SKM-1 (cell line): Measurements from ENCODE around the gene OR4D2.
"Not testable (repeated sequence)": the region's sequence is repeated elsewhere in the genome, so short reads cannot be mapped to it uniquely, and the experiment has no call there.

Experiments used
- DNase-seq: peaks from one replicate; lab custom pipeline; 2025; ENCODE audit not compliant: unreplicated experiment; lab: John Stamatoyannopoulos, UW

Gene OR4D2

DNA sequence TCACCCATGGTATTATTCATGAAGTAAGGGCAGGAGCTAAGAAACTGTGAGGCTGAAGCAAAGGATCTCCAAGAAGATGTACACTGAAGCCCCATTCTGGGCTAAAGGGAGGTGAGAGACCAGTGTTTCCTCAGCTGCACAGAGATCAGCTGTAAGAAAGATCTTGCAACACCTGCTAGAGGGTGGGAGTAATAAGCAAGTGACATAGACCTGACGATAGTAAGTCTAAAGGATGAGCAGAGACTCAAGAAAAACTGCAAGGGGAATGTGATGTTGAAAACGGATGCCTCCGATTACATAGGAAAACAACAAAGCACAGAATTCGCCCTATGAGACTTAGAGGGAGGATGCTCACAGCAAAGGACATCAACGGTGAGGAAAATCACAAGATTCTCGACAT lies at the start of gene OR4D2:
TSS of gene OR4D2 (plus strand) at position 301 of the 400 bp plus-strand sequence. CDS start 2,674 bp downstream, outside the sequence.
- no peak for DNase-seq

DNA sequence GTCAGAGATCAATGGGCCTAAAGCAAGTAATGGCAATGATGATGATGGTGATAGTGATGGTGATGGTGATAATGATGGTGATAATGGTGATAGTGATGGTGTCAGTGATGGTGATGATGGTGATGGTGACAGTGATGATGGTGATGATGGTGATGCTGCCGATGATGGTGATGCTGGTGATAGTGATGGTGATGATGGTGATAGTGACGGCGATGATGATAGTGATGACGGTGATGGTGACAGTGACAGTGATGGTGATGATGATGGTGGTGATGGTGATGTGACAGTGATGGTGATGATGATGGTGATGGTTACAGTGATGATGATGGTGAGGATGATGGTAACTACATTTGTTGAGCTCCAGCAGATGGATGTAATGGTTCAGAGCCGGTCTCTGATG lies 49.4 kb upstream of the OR4D2 start:
- DNase-seq: no peak

DNA sequence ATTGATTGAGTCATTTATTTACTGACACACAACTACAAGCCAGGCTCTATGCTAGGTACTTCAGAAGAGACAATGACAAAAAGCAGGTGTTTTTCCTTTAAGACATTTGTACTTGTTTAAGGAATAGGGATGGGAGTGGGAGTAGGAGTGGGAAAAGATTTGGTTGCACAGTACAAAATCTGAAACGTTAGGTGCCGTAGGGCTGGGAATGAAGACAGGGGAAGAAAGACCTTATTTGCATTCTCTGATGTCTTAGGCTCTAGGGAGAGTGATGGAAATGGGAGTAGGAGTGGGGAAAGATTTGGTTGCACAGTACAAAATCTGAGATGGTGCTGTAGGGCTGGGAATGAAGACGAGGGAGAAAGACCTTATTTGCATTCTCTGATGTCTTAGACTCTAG lies 47.3 kb upstream of the OR4D2 start:
- no peak for DNase-seq

DNA sequence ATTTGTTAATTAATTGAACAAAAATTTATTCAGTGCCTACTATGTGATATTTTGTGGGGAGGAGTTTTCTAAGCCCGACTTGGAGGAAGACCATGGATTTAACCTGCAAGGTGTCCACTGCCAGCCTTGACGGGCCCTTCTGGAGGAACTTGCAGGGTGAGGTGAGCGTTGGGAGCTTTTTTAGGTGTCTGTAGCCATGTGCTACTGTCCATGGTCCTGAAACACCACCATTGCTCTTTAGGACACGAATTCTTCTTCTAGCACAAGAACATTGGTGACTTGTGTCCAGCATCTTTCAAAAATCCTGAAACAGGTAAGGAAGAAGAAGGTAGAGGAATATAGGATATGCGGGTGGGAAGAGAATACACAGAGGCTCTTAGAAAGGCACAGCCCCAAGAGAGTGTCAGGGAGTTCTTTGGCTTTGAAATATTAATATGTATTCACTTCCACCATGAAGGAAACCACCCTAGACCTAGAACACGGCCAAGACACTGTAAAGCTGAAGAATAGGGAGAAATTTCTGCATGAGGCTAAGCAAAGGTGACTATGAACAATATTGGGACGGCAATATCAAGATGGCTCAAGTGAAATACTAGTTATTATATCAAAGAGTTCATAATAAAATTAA lies 46.5 kb upstream of the OR4D2 start:
- no peak for DNase-seq

DNA sequence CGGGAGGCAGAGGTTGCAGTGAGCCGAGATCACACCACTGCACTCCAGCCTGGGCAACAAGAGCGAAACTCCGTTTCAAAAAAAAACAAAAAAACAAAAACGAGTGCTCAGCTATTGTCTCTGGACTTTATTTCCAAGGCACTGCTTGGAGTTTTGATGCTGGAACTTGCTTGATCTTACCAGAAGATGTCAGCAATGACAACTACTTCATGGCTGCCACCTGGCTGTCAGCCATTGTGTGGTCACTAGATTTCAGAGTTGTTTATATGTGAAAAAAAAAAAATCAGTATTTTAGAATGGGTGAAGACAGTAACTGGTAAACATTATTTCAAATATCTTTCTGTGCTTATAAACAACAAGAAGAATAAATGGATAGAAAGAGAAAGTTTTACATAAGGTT lies 44.9 kb upstream of the OR4D2 start:
- no peak for DNase-seq

DNA sequence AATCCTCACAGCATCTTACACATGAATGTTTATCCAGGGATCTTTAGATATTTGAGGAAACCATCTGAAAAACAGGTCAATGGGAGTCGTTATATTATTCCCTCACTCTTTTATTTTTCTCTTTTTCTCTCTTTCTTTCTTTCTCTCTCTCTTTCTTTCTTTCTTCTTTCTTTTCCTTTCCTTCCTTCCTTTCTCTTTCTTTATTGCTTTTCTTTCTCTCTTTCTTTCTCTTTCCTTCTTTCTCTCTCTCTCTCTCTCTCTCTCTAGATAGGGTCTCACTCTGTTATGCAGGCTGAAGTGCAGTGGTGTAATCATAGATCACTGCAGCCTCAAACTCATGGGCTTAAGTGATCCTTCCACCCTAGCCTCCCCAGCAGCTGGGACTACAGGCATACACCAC lies 38.9 kb upstream of the OR4D2 start:
- DNase-seq: no peak

DNA sequence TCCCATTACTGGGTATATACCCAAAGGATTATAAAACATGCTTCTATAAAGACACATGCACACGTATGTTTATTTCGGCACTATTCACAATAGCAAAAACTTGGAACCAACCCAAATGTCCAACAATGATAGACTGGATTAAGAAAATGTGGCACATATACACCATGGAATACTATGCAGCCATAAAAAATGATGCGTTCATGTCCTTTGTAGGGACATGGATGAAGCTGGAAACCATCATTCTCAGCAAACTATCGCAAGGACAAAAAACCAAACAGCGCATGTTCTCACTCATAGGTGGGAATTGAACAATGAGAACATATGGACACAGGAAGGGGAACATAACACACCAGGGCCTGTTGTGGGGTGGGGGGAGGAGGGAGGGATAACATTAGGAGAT lies 34.1 kb upstream of the OR4D2 start:
- DNase-seq: not testable (repeated sequence)

DNA sequence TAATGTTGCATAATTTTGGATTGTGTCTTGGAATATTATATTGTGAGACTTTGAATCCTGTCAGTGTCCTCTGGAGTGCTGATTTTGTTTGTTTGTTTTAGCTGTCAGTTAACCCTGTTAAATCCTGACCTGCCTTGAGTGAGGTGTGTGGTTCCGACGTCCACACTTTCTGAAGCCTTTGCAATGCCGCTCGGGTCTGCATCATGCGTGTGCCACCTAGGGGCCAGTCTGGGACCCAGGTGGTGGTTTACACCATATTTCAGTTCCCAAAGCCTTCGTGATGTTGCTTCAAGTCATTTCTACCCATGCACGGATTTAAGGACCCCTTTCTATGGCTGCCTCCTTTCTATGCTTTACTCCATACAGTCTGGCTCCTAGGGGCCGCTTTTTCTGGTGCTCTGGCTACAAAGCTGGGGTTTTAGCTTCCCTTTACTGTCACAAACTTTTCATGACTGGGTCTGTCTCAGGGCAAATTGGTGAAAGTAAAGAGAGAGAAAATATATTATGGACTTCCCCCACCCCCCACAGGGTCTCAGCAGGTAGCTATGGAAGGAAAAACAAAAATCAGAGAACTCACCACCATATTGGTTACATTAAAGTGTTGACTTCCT lies 30.0 kb upstream of the OR4D2 start:
- no peak for DNase-seq

DNA sequence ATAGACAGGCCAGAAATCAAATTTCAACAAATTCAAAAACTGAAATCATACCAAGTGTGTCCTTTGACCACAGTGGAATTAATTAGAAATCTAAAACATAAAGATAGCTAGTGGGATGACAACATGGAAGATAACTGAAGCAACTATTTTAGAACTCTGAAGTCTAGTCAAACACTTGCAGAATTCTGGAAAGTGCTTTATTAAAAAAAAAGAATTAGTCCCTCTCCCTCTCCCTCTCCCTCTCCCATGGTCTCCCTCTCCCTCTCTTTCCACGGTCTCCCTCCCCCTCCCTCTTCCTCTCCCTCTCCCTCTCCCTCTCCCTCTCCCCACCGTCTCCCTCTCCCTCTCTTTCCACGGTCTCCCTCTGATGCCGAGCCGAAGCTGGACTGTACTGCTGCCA lies 25.3 kb upstream of the OR4D2 start:
- no peak for DNase-seq

DNA sequence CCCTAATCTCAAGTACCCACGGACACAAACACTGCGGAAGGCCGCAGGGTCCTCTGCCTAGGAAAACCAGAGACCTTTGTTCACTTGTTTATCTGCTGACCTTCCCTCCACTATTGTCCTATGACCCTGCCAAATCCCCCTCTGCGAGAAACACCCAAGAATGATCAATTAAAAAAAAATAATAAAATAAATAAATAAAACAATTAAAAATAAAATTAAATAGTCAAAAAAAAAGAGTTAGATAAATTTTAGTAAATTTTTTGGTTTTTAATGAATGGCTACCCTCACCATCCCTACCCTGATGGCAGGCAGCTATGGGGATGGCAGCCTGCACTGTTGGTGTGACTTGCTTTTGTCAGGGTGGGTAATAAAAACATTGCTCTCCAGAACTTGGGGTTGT lies 23.4 kb upstream of the OR4D2 start:
- not testable (repeated sequence) for DNase-seq

DNA sequence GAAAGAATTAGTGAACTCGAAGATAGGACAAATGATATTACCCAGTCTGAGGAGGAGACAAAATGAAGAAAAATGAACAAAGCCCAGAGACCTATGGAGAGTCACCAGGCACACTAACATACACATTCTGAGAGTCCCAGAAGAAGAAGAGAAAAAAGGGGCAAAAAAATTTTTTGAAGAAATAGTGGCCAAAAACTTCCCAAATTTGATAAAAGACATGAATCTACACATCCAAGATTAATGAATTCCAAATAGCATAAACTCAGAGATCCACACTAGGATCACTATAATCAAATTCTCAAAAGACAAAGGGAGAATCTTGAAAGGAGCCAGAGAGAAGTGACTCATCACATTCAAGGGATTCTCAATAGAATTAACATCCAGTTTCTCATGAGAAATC lies 22.0 kb upstream of the OR4D2 start:
- no peak for DNase-seq

DNA sequence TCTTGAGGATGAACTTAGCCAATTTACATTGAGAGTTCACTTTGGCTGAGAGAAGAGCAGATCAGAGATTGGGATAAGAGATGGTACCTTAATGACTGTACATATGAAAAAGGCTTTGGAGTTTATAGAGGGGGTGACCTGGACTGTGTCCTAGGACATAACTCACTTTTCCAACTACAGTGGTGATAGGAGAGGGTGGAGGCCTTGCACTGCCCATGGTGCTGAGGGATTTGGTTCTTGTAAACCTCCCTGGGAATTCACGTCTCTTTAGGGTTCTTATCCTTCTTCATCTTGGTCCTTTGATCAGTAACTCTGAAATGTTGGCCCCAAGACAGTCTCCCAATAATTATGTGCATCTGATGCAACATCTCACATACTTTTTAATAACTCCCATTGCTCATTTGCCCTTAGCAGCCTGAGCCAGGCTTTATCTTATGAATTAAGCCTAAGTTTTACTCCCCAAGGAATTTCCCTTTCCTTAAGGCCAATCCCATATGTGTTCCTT lies 18.8 kb upstream of the OR4D2 start, which contains the start of gene OR4D1:
TSS of gene OR4D1 (plus strand) at position 455 of the 505 bp plus-strand sequence. CDS start 6,770 bp downstream, outside the sequence.
- DNase-seq: no peak

DNA sequence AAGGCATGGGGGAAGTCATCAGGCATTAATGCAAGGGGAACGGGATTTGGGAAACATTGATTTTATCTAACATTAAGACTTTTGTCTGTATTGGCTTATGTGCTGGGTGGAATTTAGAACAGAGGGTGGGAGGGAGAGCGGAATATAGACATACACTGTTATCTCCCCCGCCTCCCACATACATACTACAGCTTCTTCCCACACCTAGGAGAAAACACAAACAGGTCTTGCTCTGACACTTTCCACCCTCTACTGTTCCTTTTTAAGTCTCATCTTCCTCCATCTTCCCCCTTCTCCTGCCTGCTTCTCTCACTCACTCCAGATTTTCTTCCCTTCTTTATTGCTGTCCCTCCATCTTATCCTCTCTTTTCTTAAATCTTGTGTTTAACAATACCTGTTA lies 18.2 kb upstream of the OR4D2 start:
- no peak for DNase-seq

DNA sequence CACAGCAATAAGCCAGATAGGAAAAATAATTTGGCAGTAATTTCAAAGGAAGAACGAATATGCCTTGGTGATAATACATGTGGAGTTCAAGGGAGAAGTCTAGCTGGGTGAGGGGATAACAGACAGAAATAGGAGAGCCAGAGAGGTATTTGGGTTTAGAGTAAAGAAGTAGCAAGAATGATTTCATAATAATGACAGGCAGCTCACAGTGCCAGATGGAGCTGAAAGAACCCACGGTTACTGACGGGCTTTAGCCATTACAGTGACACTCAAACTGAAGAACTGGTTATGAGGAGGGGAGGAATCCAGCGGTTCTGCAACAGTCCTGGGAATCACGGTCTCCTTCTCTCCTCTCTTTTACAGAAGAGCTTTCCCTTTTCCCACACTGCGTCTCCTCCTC lies 16.4 kb upstream of the OR4D2 start:
- no peak for DNase-seq

DNA sequence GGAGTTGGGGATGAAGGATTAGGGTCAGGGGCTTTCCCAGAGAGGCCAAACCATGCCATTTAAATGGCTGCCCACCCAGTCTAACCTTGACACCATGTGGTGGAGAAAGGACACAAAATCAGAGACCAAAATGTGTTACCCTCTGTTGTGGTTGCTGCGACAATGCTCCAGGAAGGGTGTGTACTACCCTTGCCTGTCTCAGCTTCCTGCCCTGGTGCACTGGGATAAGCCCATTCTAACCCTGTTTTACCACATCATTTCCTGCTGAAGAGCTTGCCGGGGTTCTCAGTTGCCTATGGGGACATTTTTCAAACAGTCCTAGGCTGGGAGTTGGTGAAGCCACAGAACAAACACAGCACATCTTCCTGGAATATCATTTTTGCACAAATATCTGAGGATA lies 13.7 kb upstream of the OR4D2 start:
- DNase-seq: no peak

DNA sequence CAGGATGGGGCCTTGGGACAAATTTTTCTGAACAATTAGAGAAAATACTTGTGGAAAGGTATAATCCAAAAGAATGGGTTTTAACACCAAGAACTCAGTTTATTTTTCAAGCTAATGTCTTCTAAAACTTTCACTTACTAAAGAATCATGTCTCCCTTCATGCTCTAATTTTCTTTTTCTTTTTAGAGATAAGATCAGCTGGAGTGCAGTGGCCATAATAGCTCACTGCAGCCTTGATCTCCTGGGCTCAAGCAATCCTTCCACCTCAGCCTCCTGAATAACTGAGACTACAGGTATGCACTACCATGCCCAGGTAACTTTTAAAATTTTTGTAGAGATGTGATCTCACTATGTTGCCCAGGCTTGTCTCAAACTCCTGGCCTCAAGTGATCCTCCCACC lies 13.1 kb upstream of the OR4D2 start:
- DNase-seq: no peak

DNA sequence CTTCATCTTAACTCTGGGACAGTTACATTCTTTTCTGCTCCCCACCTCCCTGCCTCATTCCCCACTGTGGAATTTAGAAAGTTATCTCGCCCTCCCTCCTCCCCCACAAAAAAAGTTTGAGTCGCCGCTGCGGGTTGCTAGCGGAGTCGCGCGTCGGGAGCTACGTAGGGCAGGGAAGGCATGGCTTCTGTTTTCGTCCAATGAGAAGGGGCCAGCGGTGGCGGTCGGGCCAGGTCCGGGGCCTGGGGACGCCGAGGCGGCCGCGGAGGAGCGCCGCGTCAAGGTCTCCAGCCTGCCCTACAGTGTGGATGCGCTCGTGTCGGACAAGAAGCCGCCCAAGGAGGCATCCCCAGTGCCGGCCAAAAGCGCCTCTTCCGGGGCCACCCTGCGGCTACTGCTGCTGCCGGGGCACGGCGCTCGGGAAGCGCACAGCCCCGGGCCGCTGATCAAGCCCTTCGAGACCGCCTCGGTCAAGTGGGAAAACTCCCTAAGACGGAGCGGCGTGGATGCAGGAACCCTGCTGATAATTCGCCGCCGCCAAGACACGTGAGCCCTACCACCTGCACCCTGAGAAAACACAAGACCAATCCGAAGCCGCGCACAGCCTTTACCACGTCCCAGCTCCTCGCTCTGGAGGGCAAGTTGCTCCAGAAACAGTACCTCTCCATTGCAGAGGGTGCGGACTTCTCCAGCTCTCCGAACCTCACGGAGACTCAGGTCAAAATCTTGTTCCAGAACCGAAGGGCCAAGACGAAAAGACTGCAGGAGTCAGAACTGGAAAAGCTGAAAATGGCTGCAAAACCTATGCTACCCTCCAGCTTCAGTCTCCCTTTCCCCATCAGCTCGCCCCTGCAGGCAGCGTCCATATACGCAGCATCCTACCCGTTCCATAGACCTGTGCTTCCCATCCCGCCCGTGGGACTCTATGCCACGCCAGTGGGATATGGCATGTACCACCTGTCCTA lies 9.7 kb upstream of the OR4D2 start:
- DNase-seq: no peak

DNA sequence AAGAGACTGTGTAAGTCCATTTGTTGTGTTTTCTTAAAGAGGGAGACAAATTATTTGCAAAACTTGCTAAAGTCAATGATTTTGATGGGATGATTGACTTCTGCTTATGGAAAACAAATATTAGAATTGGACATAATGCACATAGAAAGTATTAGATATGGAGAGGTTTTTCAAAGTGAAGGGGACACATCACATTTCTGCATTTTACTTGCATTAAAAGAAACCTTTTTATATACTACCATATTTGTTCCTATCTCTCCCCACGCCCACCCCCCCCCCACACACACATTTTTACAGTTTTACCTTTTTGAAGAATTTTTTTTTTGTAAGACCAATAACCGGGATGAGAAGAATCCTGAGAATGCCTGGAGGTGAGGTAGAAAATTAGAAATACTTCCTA lies 8.6 kb upstream of the OR4D2 start:
- no peak for DNase-seq

DNA sequence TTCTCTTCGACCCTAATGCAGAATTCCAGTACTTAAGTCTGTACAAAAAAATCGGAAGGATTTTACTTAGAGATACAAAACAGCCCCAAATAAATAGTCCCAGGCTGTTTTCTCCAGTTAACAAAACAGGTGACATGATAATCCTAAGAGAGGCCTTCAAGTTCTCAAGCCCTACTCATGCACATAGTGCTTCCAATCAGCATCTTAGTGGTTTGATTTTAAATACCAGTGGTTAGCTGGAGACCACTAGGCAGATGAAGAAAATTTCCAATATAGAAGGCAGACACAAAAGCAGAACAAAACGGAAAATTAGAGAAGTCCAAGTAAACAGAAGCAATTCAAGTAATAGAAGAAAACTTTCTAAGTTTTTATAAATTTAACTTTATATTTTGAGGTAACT lies 5.2 kb upstream of the OR4D2 start:
- DNase-seq: no peak

DNA sequence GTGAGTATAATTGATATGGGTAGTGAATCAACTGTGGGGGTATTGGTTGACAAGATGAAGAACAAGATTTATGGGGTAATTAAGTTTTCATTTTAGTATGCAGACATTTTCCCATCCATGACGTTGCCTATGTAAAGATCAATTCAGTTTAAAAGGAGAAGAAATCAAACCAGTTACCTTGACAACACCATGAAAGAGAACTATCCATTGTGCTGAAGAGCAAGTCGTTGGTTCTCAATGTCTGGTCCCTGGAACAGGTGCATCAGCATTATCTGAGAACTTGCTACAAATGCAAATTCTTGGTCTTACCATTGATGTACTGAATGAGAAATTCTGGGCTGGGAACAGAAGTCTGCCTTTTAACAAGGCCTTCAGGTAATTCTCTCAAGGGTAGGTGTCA lies 801 bp upstream of the OR4D2 start:
- no peak for DNase-seq

DNA sequence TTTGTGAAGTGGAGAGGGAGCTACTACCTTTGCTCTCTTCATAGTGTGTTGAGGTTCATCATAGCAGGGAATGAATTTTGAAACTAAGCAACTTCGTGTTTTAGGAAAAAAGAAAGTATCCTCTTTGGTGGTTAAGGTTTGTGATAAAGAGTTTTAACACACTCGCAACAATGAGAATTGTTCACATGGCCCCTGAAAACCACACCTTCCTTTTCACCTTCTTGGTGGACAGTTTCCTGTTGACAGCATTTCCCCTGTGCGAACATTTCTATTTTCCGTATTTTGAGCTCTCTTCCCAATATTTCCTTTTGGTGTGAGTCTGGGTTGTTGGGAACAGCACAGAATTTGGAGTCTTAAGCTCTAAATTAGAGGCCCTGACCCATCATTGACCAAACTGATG lies 3.8 kb downstream of the OR4D2 start:
- no peak for DNase-seq
